ENCODE measurements around the gene ATP11C.

- TF ChIP-seq, protein P1, sequence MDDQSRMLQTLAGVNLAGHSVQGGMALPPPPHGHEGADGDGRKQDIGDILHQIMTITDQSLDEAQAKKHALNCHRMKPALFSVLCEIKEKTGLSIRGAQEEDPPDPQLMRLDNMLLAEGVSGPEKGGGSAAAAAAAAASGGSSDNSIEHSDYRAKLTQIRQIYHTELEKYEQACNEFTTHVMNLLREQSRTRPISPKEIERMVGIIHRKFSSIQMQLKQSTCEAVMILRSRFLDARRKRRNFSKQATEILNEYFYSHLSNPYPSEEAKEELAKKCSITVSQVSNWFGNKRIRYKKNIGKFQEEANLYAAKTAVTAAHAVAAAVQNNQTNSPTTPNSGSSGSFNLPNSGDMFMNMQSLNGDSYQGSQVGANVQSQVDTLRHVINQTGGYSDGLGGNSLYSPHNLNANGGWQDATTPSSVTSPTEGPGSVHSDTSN (IDR thresholded peaks at IDR 0.05; ENCODE audit: insufficient replicate concordance, low read depth, low read length): no peak
- no peak for TF ChIP-seq YY1 (IDR thresholded peaks at IDR 0.05; ENCODE audit: low read depth, low read length)
- no peak for TF ChIP-seq ZNF274 (IDR thresholded peaks at IDR 0.05; ENCODE audit: insufficient read depth, insufficient read length)
- TF ChIP-seq BACH1 (IDR thresholded peaks at IDR 0.05; ENCODE audit: borderline replicate concordance): no peak
- no peak for TF ChIP-seq E4F1 (IDR thresholded peaks at IDR 0.05; ENCODE audit: borderline replicate concordance, partially characterized antibody)
- TF ChIP-seq, protein P2, sequence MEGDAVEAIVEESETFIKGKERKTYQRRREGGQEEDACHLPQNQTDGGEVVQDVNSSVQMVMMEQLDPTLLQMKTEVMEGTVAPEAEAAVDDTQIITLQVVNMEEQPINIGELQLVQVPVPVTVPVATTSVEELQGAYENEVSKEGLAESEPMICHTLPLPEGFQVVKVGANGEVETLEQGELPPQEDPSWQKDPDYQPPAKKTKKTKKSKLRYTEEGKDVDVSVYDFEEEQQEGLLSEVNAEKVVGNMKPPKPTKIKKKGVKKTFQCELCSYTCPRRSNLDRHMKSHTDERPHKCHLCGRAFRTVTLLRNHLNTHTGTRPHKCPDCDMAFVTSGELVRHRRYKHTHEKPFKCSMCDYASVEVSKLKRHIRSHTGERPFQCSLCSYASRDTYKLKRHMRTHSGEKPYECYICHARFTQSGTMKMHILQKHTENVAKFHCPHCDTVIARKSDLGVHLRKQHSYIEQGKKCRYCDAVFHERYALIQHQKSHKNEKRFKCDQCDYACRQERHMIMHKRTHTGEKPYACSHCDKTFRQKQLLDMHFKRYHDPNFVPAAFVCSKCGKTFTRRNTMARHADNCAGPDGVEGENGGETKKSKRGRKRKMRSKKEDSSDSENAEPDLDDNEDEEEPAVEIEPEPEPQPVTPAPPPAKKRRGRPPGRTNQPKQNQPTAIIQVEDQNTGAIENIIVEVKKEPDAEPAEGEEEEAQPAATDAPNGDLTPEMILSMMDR (IDR thresholded peaks at IDR 0.05 in 2 of 3, conservative IDR thresholded peaks at IDR 0.05 in 1 of 3; ENCODE audit: control insufficient read depth in 2 of 3, extremely low read depth in 1 of 3, insufficient read depth in 1 of 3, low read depth in 3 of 3, low read length in 3 of 3): no peak
Observed at GRCh38 chrX:139825618-139826017, 107.2 kb downstream of the ATP11C start.
